ENCODE results near the gene CNTNAP5.

CNTNAP5 gene

DNA sequence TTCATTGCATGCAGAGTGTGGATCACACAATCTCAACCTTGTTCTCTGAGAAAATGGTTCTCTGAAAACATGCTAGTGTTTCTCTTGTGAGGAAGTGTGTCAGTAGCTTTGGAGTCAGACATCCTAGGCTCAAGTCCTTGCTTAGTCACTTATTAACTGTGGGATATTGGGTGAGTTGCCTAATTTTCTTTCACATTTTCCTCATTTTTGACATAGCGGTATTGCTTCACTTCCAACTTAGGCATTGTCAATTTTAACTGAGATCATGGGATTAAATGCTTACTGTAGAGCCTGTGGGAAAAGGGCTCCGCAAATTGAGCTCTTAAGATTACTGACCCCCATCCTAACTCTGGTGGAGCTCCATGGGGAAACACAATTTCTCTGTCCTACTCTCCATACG lies 622.2 kb downstream of the CNTNAP5 start:
- H3K27me3 ChIP-seq (ENCODE audit: insufficient read depth, low read depth, severe bottlenecking) = no peaks in the 10 kb centered on the region
- H3K27ac ChIP-seq = no peak overlapping the region
- no peak overlapping the region for H3K4me3 ChIP-seq (ENCODE audit: low read depth, low read length)
- no peak for DNase-seq
- H3K9me3 ChIP-seq (ENCODE audit: severe bottlenecking) = no peaks in the 10 kb centered on the region
- TF ChIP-seq, protein P1, sequence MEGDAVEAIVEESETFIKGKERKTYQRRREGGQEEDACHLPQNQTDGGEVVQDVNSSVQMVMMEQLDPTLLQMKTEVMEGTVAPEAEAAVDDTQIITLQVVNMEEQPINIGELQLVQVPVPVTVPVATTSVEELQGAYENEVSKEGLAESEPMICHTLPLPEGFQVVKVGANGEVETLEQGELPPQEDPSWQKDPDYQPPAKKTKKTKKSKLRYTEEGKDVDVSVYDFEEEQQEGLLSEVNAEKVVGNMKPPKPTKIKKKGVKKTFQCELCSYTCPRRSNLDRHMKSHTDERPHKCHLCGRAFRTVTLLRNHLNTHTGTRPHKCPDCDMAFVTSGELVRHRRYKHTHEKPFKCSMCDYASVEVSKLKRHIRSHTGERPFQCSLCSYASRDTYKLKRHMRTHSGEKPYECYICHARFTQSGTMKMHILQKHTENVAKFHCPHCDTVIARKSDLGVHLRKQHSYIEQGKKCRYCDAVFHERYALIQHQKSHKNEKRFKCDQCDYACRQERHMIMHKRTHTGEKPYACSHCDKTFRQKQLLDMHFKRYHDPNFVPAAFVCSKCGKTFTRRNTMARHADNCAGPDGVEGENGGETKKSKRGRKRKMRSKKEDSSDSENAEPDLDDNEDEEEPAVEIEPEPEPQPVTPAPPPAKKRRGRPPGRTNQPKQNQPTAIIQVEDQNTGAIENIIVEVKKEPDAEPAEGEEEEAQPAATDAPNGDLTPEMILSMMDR (IDR thresholded peaks at IDR 0.05; ENCODE audit: low read depth, low read length) = no peak
- no peaks in the 10 kb centered on the region for H3K36me3 ChIP-seq

DNA sequence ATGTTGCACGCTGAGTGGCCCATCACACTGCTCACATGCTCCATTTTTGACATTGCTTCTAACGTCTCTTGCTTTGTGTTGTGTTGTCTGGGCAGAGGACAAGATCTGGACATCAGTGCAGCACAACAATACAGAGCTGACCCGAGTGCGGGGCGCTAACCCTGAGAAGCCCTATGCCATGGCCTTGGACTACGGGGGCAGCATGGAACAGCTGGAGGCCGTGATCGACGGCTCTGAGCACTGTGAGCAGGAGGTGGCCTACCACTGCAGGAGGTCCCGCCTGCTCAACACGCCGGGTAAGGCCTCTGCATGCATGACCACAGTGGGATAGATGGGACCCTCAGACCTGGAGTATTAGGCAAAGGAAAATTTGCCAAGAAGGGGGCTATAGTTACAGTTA lies 622.6 kb downstream of the CNTNAP5 start:
- Histone ChIP-seq H3K4me3 (ENCODE audit: low read depth, low read length) (no peak overlapping the region), H3K27ac (no peak overlapping the region), H3K27me3 (ENCODE audit: insufficient read depth, low read depth, severe bottlenecking) (no peaks in the 10 kb centered on the region), H3K9me3 (ENCODE audit: severe bottlenecking) (no peaks in the 10 kb centered on the region), H3K36me3 (no peaks in the 10 kb centered on the region)
- TF ChIP-seq, protein P1 (IDR thresholded peaks at IDR 0.05; ENCODE audit: low read depth, low read length) = no peak
- DNase-seq = no peak

DNA sequence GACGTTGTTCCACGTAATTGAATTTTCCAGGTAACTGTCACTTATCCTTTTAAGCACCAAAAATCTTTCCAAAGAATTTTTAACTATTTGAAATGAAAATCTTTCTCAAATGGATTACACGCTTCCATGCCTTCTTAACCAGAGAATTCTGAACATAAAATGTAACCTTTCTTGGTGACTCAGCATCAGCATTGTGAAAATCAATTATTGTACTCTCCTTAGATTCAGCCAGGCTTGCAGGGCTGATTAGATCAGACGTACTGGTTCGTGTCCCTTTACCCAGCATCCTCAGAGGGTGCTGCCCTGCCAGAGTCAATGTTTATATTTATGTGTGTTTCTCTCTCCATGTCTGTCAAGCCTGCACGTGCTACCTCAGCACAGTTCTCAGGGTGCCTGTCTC lies 623.9 kb downstream of the CNTNAP5 start:
- H3K4me3 ChIP-seq (ENCODE audit: low read depth, low read length) = no peak overlapping the region
- no peaks in the 10 kb centered on the region for H3K9me3 ChIP-seq (ENCODE audit: severe bottlenecking)
- TF ChIP-seq, protein P1 (IDR thresholded peaks at IDR 0.05; ENCODE audit: low read depth, low read length) = no peak
- no peaks in the 10 kb centered on the region for H3K36me3 ChIP-seq
- no peak for DNase-seq
- no peaks in the 10 kb centered on the region for H3K27me3 ChIP-seq (ENCODE audit: insufficient read depth, low read depth, severe bottlenecking)
- H3K27ac ChIP-seq = no peak overlapping the region

DNA sequence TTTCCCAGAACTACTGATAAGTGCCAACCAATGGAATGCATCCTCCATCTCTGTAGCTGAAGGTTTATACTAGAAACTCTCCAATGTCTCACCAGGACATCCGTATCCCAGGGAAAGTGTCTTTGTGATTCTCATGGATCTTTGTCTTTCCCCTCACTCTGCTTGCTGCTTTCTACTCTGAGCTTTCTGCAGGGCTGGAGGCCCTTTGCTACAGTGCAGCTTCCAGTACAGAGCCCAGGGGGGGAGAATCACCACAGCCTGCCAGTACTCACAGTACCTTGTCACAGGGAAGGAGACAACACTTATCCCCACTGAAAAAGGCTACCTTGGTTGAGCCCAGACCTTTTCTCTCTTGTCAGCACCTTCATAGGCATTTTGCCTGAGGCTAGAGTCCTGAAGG lies 627.0 kb downstream of the CNTNAP5 start:
- no peak overlapping the region for H3K4me3 ChIP-seq (ENCODE audit: low read depth, low read length)
- DNase-seq = no peak
- no peaks in the 10 kb centered on the region for H3K27me3 ChIP-seq (ENCODE audit: insufficient read depth, low read depth, severe bottlenecking)
- TF ChIP-seq, protein P1 (IDR thresholded peaks at IDR 0.05; ENCODE audit: low read depth, low read length) = no peak
- no peak overlapping the region for H3K27ac ChIP-seq
- H3K9me3 ChIP-seq (ENCODE audit: severe bottlenecking) = no peaks in the 10 kb centered on the region
- H3K36me3 ChIP-seq = no peaks in the 10 kb centered on the region

DNA sequence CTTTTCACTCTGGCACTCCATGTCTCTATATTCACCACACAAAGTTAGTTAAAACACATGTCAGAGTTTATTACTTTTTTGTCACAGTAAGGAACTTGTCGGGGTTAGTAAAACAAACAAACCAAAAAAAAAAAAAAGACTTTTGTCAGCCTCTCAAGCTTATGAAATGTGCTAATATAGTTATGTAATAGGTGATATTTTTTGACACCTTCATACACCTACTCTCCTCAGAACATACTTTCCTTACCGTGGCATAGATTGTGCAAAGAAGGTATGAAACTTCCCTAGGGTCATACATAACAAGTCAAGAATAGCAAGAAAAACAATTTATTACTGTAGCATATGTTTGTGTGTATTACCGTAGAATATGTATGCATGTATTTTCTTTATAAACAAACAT lies 633.3 kb downstream of the CNTNAP5 start:
- Histone ChIP-seq H3K27ac (no peak overlapping the region), H3K27me3 (ENCODE audit: insufficient read depth, low read depth, severe bottlenecking) (no peaks in the 10 kb centered on the region), H3K4me3 (ENCODE audit: low read depth, low read length) (no peak overlapping the region), H3K9me3 (ENCODE audit: severe bottlenecking) (no peaks in the 10 kb centered on the region), H3K36me3 (no peaks in the 10 kb centered on the region)
- TF ChIP-seq, protein P1 (IDR thresholded peaks at IDR 0.05; ENCODE audit: low read depth, low read length) = no peak
- no peak for DNase-seq

DNA sequence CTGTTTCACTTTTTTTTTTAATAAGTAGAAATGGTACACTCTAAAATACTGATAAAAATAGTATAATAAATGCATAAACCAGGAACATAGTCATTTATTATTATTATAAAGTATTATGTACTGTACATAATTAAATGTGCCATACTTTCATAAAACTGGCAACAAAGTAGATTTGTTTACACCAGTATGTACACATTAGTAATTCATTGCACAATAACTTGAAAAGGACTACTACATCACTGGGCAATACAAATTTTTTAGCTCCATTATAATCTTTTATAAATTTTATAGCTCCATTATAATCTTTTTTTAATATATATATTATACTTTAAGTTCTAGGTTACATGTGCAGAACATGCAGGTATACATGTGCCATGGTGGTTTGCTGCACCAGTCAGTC lies 636.5 kb downstream of the CNTNAP5 start:
- H3K4me3 ChIP-seq (ENCODE audit: low read depth, low read length) = no peak overlapping the region
- H3K27me3 ChIP-seq (ENCODE audit: insufficient read depth, low read depth, severe bottlenecking) = no peaks in the 10 kb centered on the region
- H3K36me3 ChIP-seq = no peaks in the 10 kb centered on the region
- TF ChIP-seq, protein P1 (IDR thresholded peaks at IDR 0.05; ENCODE audit: low read depth, low read length) = no peak
- H3K27ac ChIP-seq = no peak overlapping the region
- peaks cover 6% of the 10 kb centered on the region for H3K9me3 ChIP-seq (ENCODE audit: severe bottlenecking)
- DNase-seq = no peak
